MCF 10A (cell line): Measurements from ENCODE around the gene KNDC1. TPM values are rescaled to one million over a fixed set of nuclear protein-coding genes. Genes with fewer than 3 reads are reported as not detected.

Experiments
- BruUV-seq: library from RNA; stranded (reverse); fragments of 400-500 nt; replicated peaks from 2 replicates; lab custom pipeline; 2021; lab: Mats Ljungman, UMichigan
- CTCF ChIA-PET: fragments of 300-600 bp; sonication (Branson Sonifier 250); formaldehyde crosslinking; extraction: SDS; loops from one replicate; lab custom pipeline; 2021; ENCODE audit warnings: antibody characterized with exemption, inconsistent platforms; lab: Yijun Ruan, JAX
- POLR2A ChIA-PET: fragments of 300-600, 350-650 bp; sonication (Branson Sonifier 250); formaldehyde crosslinking; extraction: SDS; loops from one replicate; lab custom pipeline; 2020; ENCODE audit warnings: antibody characterized with exemption, inconsistent platforms; lab: Yijun Ruan, JAX
- DNase-seq: peaks from one replicate; pipeline ENCODE4 v3.0.0-alpha.2; 2018; ENCODE audit not compliant: unreplicated experiment
- H3K27ac Mint-ChIP-seq: one replicate; pipeline ENCODE4 v1.8.0; 2022; ENCODE audit warnings: mild to moderate bottlenecking, low read depth, mixed read lengths; ENCODE audit not compliant: unreplicated experiment
- H3K27me3 Mint-ChIP-seq: one replicate; pipeline ENCODE4 v1.8.0; 2022; ENCODE audit warnings: mixed read lengths; ENCODE audit not compliant: insufficient read depth, unreplicated experiment
- H3K36me3 Mint-ChIP-seq: one replicate; pipeline ENCODE4 v1.8.0; 2022; ENCODE audit warnings: mild to moderate bottlenecking, moderate library complexity, mixed read lengths; ENCODE audit not compliant: insufficient read depth, unreplicated experiment
- H3K4me1 Mint-ChIP-seq: one replicate; pipeline ENCODE4 v1.8.0; 2022; ENCODE audit warnings: mixed read lengths; ENCODE audit not compliant: insufficient read depth, unreplicated experiment
- H3K4me3 Mint-ChIP-seq: one replicate; pipeline ENCODE4 v1.8.0; 2022; ENCODE audit warnings: mild to moderate bottlenecking, moderate library complexity, mixed read lengths; ENCODE audit not compliant: unreplicated experiment
- H3K9me3 Mint-ChIP-seq: one replicate; pipeline ENCODE4 v1.8.0; 2022; ENCODE audit warnings: mixed read lengths; ENCODE audit not compliant: unreplicated experiment
- intact Hi-C: fragments of 100-400 bp; cut with micrococcal nuclease; formaldehyde crosslinking; loops from 2 replicates; pipeline ENCODE4 v1.14.1; 2022
- total RNA-seq: library from RNA; stranded (reverse); gene quantifications from 2 replicates; pipeline ENCODE4 v1.2.3, GENCODE V29; 2022
- TF ChIP-seq, protein P1 (sequence below): fragments of 200-600 bp; IDR thresholded peaks from one replicate; pipeline ENCODE4 v1.8.0; 2022; ENCODE audit warnings: antibody characterized with exemption, mild to moderate bottlenecking; ENCODE audit not compliant: unreplicated experiment

KNDC1 gene
- total RNA-seq, 1 experiment from 2014 or later: 2.1 TPM

DNA sequence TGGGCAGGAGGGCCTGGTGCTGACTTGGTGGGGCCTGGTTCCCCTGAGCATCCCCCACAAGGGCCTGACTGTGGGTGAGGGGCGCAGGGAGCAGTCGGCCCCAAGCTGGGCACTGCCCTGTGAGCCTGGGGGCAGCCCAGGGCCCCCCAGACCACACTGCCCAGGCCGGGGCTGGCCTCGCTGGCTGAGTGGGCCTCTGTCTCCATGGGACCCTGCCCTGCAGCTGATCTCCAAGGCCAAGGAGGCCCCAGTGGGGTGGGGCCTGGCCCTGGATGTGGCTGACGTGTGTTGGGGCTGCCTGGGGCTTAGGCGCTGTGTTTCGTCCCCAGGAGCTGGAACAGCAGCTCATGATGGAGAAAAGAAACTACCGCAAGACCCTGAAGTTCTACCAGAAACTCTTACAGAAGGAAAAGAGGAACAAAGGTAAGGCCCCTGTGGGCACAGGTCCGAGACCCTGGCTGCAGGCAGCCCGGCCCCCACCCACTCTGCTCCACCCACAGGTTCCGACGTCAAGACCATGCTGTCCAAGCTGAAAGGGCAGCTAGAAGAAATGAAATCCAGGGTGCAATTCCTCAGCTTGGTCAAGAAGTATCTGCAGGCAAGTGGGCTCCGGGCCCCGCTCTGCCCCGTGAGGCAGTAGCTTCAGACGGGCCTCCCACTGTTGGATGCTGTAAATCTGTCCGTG, 46.5 kb downstream of the KNDC1 start:
- ChIA-PET POLR2A (no interaction called here), CTCF (interaction anchor here (0.6 kb wide), 1 partner anchor 267 kb away, joined by 3 read pairs; no protein-coding TSS in a partner anchor)
- DNase-seq: no peak
- H3K27me3 Mint-ChIP-seq: no peaks in the 10 kb centered on the region
- BruUV-seq: no TSS peak
- no peaks in the 10 kb centered on the region for H3K4me1 Mint-ChIP-seq
- intact Hi-C loops: no loop called here
- no peak overlapping the region for H3K27ac Mint-ChIP-seq
- H3K4me3 Mint-ChIP-seq: no peak overlapping the region
- no peaks in the 10 kb centered on the region for H3K9me3 Mint-ChIP-seq
- TF ChIP-seq, protein P1, sequence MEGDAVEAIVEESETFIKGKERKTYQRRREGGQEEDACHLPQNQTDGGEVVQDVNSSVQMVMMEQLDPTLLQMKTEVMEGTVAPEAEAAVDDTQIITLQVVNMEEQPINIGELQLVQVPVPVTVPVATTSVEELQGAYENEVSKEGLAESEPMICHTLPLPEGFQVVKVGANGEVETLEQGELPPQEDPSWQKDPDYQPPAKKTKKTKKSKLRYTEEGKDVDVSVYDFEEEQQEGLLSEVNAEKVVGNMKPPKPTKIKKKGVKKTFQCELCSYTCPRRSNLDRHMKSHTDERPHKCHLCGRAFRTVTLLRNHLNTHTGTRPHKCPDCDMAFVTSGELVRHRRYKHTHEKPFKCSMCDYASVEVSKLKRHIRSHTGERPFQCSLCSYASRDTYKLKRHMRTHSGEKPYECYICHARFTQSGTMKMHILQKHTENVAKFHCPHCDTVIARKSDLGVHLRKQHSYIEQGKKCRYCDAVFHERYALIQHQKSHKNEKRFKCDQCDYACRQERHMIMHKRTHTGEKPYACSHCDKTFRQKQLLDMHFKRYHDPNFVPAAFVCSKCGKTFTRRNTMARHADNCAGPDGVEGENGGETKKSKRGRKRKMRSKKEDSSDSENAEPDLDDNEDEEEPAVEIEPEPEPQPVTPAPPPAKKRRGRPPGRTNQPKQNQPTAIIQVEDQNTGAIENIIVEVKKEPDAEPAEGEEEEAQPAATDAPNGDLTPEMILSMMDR: no peak
- no peaks in the 10 kb centered on the region for H3K36me3 Mint-ChIP-seq

DNA sequence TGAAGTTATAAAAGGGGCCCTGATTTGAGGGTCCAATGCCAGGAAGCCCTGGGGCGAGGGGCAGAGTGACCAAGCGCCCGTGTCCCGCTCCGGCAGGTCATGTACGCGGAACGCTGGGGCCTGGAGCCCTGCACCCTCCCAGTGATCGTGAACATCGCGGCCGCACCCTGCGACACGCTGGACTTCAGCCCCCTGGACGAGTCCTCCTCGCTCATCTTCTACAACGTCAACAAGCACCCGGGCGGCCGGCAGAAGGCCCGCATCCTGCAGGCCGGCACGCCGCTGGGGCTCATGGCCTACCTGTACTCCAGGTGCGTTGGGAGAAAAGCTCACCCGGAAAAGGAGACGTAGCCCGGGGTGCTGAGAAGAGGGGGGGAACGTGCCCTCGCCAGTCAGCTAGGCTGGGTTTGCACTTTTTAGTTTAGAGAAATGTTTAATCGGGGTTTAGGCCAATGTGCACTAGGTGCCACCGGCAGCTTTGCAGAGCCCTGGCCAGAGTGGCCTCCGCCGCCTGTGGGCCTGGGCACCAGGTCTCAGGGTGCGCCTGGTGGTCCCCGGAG, 47.1 kb downstream of the KNDC1 start:
- H3K27me3 Mint-ChIP-seq: no peaks in the 10 kb centered on the region
- no peak overlapping the region for H3K4me3 Mint-ChIP-seq
- H3K36me3 Mint-ChIP-seq: no peaks in the 10 kb centered on the region
- no peak overlapping the region for H3K27ac Mint-ChIP-seq
- no TSS peak for BruUV-seq
- DNase-seq: no peak
- CTCF ChIA-PET: interaction anchor here (0.5 to 0.6 kb wide), 4 partner anchors 54 to 270 kb away, joined by 3 read pairs; no protein-coding TSS in a partner anchor
- H3K9me3 Mint-ChIP-seq: no peaks in the 10 kb centered on the region
- POLR2A ChIA-PET: no interaction called here
- TF ChIP-seq, protein P1: no peak
- H3K4me1 Mint-ChIP-seq: no peaks in the 10 kb centered on the region
- intact Hi-C loops: no loop called here

- H3K27ac Mint-ChIP-seq: no peak overlapping the region
- H3K27me3 Mint-ChIP-seq: no peaks in the 10 kb centered on the region
- no peaks in the 10 kb centered on the region for H3K4me1 Mint-ChIP-seq
- BruUV-seq: no TSS peak
- intact Hi-C loops: no loop called here
- no peak overlapping the region for H3K4me3 Mint-ChIP-seq
- no peaks in the 10 kb centered on the region for H3K36me3 Mint-ChIP-seq
- DNase-seq: no peak
- H3K9me3 Mint-ChIP-seq: no peaks in the 10 kb centered on the region
- TF ChIP-seq, protein P1: no peak
- ChIA-PET POLR2A (no interaction called here), CTCF (interaction anchor here (0.5 to 0.6 kb wide), 3 partner anchors 54 to 271 kb away, joined by 3 read pairs; no protein-coding TSS in a partner anchor)
These were observed 47.6 kb downstream of the KNDC1 start for GRCh38 chr10:133207627-133208026.

GRCh38 chr10:133208466-133208865, 48.4 kb downstream of the KNDC1 start:
- H3K27ac Mint-ChIP-seq: no peak overlapping the region
- ChIA-PET CTCF (no interaction called here), POLR2A (no interaction called here)
- no TSS peak for BruUV-seq
- no peaks in the 10 kb centered on the region for H3K9me3 Mint-ChIP-seq
- no peak overlapping the region for H3K4me3 Mint-ChIP-seq
- H3K4me1 Mint-ChIP-seq: no peaks in the 10 kb centered on the region
- intact Hi-C loops: no loop called here
- no peak for DNase-seq
- no peaks in the 10 kb centered on the region for H3K36me3 Mint-ChIP-seq
- TF ChIP-seq, protein P1: no peak
- H3K27me3 Mint-ChIP-seq: no peaks in the 10 kb centered on the region
